NCI-H2107 treated with DMSO at 0.1 percent for 48 hours (cell line): ENCODE results near the gene TOP2A.

Source experiments
- DNase-seq: peaks from one replicate; lab custom pipeline; 2025; ENCODE audit not compliant: unreplicated experiment; lab: John Stamatoyannopoulos, UW

The TOP2A gene

GRCh38 chr17:40361063-40361924 is 56.4 kb downstream of the TOP2A start:
- DNase-seq, result no peak

DNA sequence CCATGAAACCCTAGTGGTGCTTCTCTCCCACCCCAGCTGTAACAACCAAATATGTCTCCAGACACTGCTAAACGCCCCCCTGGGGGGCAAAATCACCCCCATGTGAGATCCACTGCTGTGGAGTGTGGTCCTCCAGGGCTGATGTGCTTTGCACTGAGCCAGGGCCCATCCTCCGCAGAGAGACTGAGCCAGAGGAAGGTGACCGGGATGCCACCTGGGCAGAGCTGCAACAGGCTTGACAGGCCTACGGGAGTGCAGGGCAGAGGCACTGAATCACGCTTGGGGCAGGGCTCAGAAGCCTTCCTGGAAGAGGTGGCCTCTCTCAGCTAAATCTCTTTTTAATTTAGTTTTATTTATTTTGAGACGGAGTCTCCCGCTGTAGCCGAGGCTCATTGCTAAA is 57.6 kb downstream of the TOP2A start:
- DNase-seq, result no peak

- peak; percentile 69 for DNase-seq
These were observed 59.2 kb downstream of the TOP2A start for GRCh38 chr17:40358323-40359038.

GRCh38 chr17:40356990-40357881 is 60.5 kb downstream of the TOP2A start:
- no peak for DNase-seq

DNA sequence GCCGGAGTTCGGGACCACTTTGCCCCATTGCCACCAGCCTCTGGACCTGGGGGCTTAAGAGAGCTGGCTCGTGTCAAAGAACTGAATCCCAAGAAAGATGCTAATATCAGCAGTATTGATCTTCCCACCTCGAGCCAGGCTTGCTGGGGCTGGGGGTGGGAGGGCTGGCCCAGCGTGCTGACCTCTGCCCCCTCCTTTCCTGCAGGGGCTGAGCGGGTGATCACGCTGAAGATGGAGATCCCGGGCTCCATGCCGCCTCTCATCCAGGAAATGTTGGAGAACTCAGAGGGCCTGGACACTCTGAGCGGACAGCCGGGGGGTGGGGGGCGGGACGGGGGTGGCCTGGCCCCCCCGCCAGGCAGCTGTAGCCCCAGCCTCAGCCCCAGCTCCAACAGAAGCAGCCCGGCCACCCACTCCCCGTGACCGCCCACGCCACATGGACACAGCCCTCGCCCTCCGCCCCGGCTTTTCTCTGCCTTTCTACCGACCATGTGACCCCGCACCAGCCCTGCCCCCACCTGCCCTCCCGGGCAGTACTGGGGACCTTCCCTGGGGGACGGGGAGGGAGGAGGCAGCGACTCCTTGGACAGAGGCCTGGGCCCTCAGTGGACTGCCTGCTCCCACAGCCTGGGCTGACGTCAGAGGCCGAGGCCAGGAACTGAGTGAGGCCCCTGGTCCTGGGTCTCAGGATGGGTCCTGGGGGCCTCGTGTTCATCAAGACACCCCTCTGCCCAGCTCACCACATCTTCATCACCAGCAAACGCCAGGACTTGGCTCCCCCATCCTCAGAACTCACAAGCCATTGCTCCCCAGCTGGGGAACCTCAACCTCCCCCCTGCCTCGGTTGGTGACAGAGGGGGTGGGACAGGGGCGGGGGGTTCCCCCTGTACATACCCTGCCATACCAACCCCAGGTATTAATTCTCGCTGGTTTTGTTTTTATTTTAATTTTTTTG is 61.6 kb downstream of the TOP2A start:
- no peak for DNase-seq

DNA sequence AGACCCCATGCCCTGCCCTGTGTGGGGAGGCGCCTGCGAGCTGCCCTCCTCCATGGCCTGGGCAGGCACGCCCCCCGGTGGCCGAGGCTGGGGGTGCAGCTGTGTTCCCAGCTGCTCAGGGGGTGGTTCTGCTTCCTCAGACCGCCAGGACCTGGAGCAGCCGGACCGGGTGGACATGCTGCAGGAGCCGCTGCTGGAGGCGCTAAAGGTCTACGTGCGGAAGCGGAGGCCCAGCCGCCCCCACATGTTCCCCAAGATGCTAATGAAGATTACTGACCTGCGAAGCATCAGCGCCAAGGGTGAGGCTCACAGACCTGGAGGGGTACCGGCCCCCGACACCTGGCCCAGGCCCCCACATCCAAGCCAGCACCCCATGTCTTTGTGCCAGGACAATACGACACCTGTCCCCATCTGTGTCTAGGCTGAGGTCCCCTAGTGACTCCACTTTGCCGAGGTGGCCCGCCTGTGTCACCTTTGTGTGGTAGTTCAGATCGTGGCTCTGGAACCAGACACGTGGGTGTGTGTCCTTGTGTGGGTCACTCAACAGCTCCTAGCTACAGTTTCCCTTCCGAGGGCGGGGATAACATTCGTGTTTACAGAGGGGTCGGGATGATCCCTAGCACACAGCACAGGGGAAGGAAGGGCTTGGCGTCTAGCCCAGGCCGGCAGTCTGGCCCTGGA is 62.4 kb downstream of the TOP2A start:
- DNase-seq, result no peak

GRCh38 chr17:40354221-40355122 is 63.2 kb downstream of the TOP2A start:
- no peak for DNase-seq

DNA sequence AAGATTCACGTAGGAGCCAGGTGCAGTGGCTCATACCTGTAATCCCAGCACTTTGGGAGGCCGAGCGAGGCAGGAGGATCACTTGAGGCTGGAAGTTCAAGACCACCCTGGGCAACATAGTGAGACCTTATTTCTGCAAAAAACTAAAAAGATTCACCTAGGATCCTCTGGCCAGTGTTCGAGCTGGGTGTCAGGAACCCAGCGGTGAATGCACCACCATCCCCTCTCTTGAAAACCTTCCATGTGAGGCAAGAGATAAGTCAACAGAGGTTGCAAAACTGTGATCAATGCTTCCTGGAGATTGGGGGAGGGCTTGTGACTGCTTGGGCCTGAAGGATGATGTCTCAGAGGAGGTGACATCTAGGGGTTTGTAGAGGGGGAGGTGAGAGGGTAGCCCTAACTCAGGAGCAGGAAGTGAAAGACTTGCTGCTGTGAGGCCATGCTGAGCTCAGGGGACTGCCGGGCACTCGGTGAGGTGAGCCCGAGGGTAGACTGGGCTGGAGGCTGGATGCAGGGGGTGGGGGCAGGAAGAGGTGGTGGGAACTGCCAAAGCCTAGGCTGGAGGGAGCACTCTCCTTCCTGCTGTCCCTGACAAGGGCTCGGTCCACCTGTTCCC is 64.8 kb downstream of the TOP2A start:
- no peak for DNase-seq

- no peak for DNase-seq
These were observed 65.4 kb downstream of the TOP2A start for GRCh38 chr17:40352237-40352778.

DNA sequence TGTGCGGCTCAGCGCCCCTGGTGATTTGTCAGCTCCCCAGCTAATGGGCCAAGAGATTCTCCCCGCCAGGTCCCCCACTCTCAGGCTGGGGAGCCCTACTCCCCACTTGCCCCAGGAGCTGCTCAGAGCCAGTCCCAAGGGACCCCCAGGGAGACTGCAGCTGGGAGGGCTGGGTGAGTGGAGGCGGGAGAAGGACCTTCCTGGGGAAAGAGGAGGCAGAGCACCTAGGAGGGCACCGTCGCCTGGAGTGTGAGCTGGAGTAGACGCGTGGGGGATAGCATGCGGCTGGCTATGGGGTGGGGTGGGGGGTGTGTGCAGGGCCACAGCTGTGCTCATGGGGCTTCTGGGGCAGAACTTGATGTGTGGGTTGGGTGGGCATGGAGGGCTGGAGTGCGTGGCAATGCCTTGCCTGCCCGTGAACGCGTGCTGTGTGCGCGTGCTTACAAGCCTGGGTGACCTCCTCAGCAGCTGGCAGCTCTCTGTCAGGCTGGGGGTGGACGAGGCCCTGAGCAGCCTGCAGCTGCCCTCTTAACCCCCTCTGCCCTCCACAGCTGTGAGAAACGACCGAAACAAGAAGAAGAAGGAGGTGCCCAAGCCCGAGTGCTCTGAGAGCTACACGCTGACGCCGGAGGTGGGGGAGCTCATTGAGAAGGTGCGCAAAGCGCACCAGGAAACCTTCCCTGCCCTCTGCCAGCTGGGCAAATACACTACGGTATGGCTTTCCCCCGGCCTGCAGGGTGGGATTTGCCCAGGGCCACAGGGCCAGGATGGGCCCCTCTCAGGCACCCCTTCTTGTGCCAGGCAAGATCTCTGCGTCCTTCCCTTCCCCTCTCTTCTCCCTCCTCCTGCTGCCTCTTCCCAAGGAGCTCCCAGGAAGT is 66.1 kb downstream of the TOP2A start:
- DNase-seq, result peak; percentile 40

DNA sequence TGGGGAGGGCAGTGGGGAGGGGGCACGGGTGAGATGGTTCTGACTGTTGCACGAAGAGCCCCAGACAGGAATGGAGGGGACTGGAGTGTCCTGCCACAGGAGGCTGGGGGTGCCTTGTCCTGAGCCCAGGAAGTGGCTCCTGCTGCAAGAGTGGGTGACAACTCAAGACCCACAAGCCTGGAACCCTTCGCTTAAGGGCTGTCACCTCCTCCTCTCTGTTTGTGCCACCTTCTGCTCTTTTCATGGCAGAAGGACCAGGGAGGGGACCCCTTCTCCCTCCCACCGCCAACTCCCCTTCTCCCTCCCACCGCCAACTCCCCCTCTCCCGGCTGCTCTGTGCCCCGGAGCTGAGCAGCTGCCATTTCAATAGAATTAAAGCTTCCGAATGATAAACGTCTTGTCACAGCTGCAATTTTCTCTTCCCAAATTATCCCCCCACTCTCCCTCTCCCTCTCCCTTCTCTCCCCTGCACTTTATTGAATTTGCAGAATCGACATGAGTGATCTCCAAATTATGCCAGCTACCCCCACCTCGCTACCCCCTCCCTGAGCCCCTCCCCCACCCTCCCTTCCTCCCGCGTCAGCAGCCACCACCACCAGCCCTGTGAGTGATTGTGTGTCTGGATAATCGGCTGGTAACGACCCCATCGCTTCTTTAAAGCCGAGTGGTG is 66.9 kb downstream of the TOP2A start:
- peak; percentile 45 for DNase-seq

- DNase-seq, result no peak
These were observed 67.6 kb downstream of the TOP2A start for GRCh38 chr17:40349895-40350688.

DNA sequence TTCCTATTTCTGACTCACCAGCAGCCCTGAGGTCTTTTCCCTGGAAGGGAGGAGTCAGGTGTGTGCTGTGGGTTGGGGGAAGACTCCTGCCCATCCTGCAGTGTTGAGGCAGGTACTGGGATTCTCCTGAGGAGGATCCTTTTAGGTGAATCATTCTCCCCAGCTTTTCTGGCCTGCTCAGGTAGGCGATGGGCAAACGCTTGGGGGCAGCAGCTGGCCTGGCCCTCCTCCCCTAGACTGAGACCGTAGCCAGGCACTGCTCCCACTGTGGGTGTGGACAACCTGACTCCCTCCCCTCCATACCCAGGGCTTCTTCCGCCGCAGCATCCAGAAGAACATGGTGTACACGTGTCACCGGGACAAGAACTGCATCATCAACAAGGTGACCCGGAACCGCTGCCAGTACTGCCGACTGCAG is 68.2 kb downstream of the TOP2A start:
- DNase-seq, result no peak

DNA sequence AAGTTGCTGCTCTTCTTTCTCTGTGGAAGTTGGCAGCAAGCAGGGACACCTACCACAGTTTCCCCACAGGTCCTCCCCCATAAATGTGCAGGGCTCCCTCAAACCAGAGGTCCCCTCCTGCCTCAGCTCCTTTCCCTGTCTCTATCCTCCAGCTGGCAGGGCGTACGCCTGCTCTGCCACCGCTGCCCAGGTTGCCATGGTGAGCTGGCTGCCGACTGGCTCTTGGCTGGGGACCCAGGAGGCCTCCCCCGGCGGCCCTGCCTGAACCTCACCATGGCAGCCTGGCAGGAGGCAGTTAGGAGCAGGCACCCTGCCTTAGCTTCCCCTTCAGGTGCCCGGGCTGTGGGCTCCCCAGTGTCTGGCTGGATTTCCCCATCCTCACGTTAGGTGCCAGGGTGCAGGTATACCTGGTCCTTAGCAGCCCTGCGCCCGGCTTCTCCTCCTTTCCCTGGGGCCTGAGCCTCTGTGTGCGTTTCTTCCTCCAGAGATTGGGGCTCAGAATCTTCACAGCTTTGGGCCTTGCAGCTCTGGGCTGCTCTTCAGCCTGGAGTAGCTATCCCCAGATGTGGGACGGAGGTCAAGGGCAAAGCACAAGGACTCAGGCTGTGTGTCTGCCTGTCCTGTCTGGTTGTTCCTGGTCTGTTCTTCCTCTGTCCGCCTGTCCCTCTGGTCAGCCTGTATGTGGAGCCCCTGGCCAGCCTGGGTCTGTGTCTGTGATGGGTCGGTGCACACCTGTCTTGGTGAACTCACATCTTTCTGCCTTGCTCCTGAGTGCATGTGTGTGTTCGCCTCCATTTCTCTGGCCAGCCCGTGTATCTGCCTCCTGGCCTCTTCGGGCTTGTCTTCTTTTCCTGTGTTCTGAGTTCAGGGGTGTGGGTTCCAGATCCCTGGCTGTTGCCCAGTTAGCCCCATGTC is 68.9 kb downstream of the TOP2A start:
- DNase-seq, result peak; percentile 25

- no peak for DNase-seq
These were observed 69.6 kb downstream of the TOP2A start for GRCh38 chr17:40348136-40348504.
